ENCODE data around the gene ATP6V1F. TPM values are rescaled to one million over a fixed set of nuclear protein-coding genes. Genes with fewer than 3 reads are reported as not detected.

ATP6V1F gene
- total RNA-seq, 2 experiments from 2014 or later: 108 to 155 TPM

GRCh38 chr7:128826512-128826911 is 36.1 kb upstream of the ATP6V1F start:
- DNase-seq (ENCODE audit: low spot score): no peak
- ChIA-PET POLR2A (no interaction called here), CTCF (ENCODE audit: unreplicated experiment) (interaction anchor here (1.0 kb wide), 1 partner anchor 36 kb away, joined by 4 read pairs; the partner anchor contains the start of gene ATP6V1F)
- Histone ChIP-seq H2AFZ (ENCODE audit: low read length) (no peak overlapping the region), H3K9me2 (ENCODE audit: insufficient read depth, low read length) (no peaks in the 10 kb centered on the region), H3K27ac (ENCODE audit: low read depth, low read length, poor library complexity, severe bottlenecking) (no peak overlapping the region), H3K4me3 (ENCODE audit: low read depth, low read length, poor library complexity, severe bottlenecking) (no peak overlapping the region), H3K4me2 (ENCODE audit: low read length) (no peak overlapping the region), H3K9me3 (ENCODE audit: low read length) (no peaks in the 10 kb centered on the region), H3K4me1 (ENCODE audit: insufficient read depth, low read length, poor library complexity, severe bottlenecking) (peaks cover 2% of the 10 kb centered on the region), H4K20me1 (ENCODE audit: insufficient read depth, low read length) (no peaks in the 10 kb centered on the region), H3K36me3 (ENCODE audit: insufficient read depth, low read length) (no peaks in the 10 kb centered on the region), H3K79me2 (ENCODE audit: insufficient read depth, low read depth, low read length) (no peaks in the 10 kb centered on the region)
- intact Hi-C loops (cut with micrococcal nuclease; ENCODE audit: unreplicated experiment): no loop called here
- no TSS peak for BruUV-seq (replicated peaks)
- TF ChIP-seq EZH2phosphoT487 (IDR thresholded peaks at IDR 0.05; ENCODE audit: borderline replicate concordance, low read depth, low read length) (no peak), CTCF (conservative IDR thresholded peaks at IDR 0.05; ENCODE audit: low read length) (no peak)

- no peak for DNase-seq (ENCODE audit: low spot score)
- H3K79me2 ChIP-seq (ENCODE audit: insufficient read depth, low read depth, low read length): no peaks in the 10 kb centered on the region
- peaks cover 6% of the 10 kb centered on the region for H3K4me1 ChIP-seq (ENCODE audit: insufficient read depth, low read length, poor library complexity, severe bottlenecking)
- no peaks in the 10 kb centered on the region for H3K9me2 ChIP-seq (ENCODE audit: insufficient read depth, low read length)
- ChIA-PET POLR2A (no interaction called here), CTCF (ENCODE audit: unreplicated experiment) (interaction anchor here (1.0 kb wide), 1 partner anchor 36 kb away, joined by 4 read pairs; the partner anchor contains the start of gene ATP6V1F)
- no TSS peak for BruUV-seq (replicated peaks)
- H2AFZ ChIP-seq (ENCODE audit: low read length): no peak overlapping the region
- H3K4me3 ChIP-seq (ENCODE audit: low read depth, low read length, poor library complexity, severe bottlenecking): no peak overlapping the region
- intact Hi-C loops (cut with micrococcal nuclease; ENCODE audit: unreplicated experiment): no loop called here
- H3K36me3 ChIP-seq (ENCODE audit: insufficient read depth, low read length): no peaks in the 10 kb centered on the region
- no peaks in the 10 kb centered on the region for H4K20me1 ChIP-seq (ENCODE audit: insufficient read depth, low read length)
- no peaks in the 10 kb centered on the region for H3K9me3 ChIP-seq (ENCODE audit: low read length)
- no peak overlapping the region for H3K27ac ChIP-seq (ENCODE audit: low read depth, low read length, poor library complexity, severe bottlenecking)
- TF ChIP-seq CTCF (conservative IDR thresholded peaks at IDR 0.05; ENCODE audit: low read length) (no peak), EZH2phosphoT487 (IDR thresholded peaks at IDR 0.05; ENCODE audit: borderline replicate concordance, low read depth, low read length) (no peak)
- no peak overlapping the region for H3K4me2 ChIP-seq (ENCODE audit: low read length)
Observed at GRCh38 chr7:128826916-128827247, 35.8 kb upstream of the ATP6V1F start.

GRCh38 chr7:128827248-128827958 is 35.3 kb upstream of the ATP6V1F start:
- Histone ChIP-seq H2AFZ (ENCODE audit: low read length) (no peak overlapping the region), H3K4me2 (ENCODE audit: low read length) (no peak overlapping the region), H3K27ac (ENCODE audit: low read depth, low read length, poor library complexity, severe bottlenecking) (no peak overlapping the region), H3K36me3 (ENCODE audit: insufficient read depth, low read length) (no peaks in the 10 kb centered on the region), H3K4me1 (ENCODE audit: insufficient read depth, low read length, poor library complexity, severe bottlenecking) (peaks cover 11% of the 10 kb centered on the region), H3K9me3 (ENCODE audit: low read length) (no peaks in the 10 kb centered on the region), H3K4me3 (ENCODE audit: low read depth, low read length, poor library complexity, severe bottlenecking) (no peak overlapping the region), H3K79me2 (ENCODE audit: insufficient read depth, low read depth, low read length) (no peaks in the 10 kb centered on the region), H4K20me1 (ENCODE audit: insufficient read depth, low read length) (no peaks in the 10 kb centered on the region), H3K9me2 (ENCODE audit: insufficient read depth, low read length) (no peaks in the 10 kb centered on the region)
- TF ChIP-seq EZH2phosphoT487 (IDR thresholded peaks at IDR 0.05; ENCODE audit: borderline replicate concordance, low read depth, low read length) (no peak), CTCF (conservative IDR thresholded peaks at IDR 0.05; ENCODE audit: low read length) (no peak)
- no TSS peak for BruUV-seq (replicated peaks)
- ChIA-PET POLR2A (no interaction called here), CTCF (ENCODE audit: unreplicated experiment) (no interaction called here)
- intact Hi-C loops (cut with micrococcal nuclease; ENCODE audit: unreplicated experiment): no loop called here
- no peak for DNase-seq (ENCODE audit: low spot score)

All from OCI-LY7 (cell line).